ENCODE results near the gene IRF2BP2.

- TF ChIP-seq EZH2 (IDR thresholded peaks at IDR 0.05; ENCODE audit: insufficient read depth, low read length) (no peak), CTCF (IDR thresholded peaks at IDR 0.05; ENCODE audit: insufficient read depth, low read depth, low read length) (no peak)
Observed at GRCh38 chr1:234634387-234634786, 24.4 kb upstream of the IRF2BP2 start.
